ENCODE results near the gene LRRC75B.
"Not testable (repeated sequence)": the region's sequence is repeated elsewhere in the genome, so short reads cannot be mapped to it uniquely, and the experiment has no call there.

LRRC75B gene

DNA sequence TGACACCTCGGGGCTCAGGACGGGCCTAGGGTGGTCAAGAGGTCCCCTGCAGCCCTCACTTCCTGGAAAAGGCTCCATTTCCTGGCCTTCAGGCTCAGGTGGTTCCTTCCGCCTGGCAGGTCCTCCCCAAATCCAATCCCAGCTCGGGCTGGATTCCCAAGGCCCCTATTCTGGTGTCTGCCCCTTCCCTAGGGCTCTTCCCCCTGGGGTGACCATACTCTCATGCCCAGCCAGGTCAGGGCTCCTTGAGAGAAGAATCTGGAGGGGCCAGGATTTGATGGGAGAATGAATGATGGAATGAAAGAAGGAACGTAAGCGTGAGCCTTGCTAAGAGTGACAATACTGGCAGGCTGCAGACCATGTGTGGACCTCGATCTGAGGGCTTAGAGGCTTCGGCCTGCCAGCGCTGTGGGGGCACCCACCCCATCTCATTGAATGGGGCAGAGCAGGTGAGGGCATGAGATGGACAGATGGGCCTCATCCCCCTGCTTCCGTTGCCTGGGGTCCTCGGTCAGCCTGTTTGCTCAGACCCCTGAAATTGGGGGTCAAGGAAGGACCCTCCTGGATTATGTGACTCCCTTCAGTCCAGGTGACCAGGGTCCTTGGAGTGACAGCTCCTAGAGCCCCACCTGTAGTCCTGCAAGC lies 9.4 kb upstream of the LRRC75B start:
- not testable (repeated sequence) for DNase-seq (ENCODE audit: low read depth, low spot score)

DNA sequence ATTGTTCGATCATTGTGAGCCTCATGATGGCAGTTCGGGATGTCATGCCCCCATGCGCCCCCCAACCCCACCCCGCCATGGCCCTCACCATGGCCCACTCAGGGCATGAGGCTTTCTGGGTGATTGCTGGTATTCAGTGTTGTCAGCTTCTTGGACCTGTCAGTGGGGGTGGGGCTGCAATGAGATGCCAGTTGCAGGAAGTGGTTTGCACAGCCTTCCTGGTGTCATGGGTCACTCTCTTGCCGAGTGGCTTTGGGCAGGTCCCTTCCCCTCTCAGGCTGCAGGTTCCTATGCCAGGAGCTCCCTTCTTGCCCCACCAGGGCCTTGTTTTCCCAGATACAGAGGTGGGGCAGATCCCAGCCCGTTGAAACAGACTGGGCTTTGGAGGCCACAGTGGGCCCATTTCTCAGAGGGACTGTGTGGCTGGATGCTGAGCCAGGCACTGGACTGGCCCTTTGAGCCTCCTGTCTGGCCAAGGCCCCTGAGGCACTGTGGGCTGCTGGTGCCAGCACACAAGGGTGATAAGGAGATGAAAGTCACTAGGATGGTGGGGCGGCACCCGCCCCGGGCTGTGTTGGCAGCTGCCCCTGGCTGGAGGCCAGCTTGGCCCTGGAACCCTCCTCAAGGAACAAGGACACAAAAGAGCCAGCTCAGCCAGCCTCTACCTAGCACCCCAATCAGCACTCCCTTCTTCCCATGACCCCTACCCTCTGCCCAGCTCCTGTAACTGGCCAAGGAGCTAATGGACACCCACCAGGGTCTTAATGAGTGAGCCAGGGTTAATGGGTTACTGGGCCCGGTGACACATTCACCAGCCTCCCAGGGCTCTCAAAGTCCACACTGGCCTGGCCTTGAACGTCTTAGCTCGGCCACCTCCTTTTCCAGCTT lies 8.6 kb upstream of the LRRC75B start:
- no peak for DNase-seq (ENCODE audit: low read depth, low spot score)

DNA sequence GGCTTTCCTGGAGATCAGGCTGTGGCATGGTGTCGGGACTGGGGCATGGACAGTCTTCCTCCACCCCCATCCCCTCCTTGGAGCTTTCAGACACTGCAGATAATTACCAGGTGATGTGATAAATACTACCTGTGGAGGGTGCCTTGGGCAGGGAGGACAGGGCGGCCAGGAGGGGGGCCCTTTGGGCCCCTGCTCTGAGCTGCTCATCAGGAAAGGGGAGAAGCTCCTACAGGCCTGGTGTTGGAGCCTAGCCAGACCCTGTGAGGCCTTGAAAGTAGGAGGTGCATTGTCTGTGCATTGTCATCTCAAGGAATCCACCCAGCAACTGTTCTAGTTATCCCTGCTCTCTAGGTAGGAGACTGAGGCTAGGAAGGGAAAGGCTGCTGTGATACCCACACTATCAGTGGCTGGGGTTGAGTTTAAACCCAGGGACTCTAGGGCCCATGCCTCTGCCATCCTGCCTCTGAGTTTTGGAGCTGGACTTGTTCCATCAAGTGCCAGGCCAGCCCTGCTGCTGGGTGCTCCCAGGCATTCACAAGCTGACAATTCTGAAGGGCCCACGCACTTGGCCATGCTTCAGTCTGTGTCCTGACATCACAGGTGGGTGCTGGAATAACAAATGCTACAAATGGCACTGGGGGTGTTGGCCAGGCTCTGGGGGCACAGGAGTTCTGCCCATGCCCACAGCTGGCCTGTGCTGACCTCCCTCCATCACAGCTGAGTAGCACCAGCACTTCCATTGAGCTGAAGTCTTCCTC lies 7.3 kb upstream of the LRRC75B start:
- DNase-seq (ENCODE audit: low read depth, low spot score), result not testable (repeated sequence)

DNA sequence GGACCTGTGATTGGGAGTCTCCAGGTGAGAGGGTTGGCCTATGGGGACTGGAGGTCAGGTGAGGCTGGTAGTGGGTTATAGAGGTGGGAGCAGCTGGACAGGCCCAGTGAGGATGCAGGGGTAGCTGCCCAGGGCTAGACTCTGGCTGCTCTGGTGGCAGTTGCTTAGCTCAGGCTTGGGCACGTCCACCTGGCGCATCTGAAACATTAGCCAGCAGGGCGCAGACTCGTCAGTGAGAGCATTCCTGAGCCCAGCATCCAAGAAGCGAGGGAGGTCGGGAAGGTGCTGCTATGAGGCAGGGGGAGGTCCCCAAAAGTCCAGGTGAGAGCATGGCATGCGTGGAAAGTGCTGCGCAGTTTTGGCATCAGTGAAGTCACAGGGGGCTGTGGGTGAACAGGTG lies 6.6 kb upstream of the LRRC75B start:
- DNase-seq (ENCODE audit: low read depth, low spot score), result no peak

DNA sequence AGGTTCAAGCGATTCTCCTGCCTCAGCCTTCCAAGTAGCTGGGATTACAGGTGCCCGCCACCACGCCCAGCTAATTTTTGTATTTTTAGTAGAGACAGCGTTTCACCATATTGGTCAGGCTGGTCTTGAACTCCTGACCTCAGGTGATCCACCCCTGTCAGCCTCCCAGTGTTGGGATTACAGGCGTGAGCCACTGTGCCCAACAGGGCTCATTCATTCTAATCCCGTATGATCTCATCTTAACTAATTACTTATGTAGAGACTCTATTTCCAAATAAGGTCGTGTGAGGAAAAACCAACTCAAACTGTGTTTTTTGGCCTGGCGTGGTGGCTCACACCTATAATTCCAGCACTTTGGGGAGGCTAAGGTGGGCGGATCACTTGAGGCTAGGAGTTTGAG lies 4.2 kb upstream of the LRRC75B start:
- not testable (repeated sequence) for DNase-seq (ENCODE audit: low read depth, low spot score)

DNA sequence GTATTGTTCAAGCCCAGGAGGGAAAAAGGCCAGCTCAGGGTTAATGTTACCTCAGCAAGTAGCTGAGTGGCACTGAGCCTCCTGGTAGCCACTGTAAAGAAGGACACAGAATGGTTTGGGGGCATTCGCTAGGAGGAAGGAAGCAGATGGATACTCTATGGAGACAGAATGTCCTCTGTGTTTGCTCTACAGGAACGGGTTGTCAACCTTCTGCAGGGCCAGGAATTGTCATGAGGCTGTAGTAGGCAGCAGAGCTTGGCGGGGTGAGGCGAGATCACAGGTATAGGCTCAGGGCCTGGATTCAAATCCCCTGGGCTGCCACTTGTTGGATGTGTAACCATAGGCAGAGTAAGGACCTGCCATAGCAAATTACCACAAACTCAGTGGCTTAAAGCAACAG lies 3.0 kb upstream of the LRRC75B start:
- DNase-seq (ENCODE audit: low read depth, low spot score), result no peak

DNA sequence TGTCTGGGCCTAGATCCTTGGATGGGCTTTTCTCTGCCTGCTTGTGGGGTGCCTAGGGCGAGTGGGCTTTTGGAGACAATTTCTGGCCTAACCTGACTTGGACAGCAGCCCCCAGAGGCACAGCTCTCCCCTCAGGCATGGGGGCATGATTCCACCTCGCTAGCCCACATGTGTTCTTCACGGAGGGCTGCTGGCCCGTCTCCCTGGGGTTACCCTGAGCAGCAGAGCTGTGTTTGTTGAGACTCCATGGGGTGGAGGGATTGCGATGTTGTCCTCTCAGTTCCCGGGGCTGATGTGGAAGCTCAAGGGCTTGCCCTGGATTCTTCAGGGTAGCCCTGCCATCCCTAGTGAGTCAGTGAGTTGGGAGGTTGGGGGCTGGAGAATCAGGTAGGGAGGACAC lies 2.4 kb upstream of the LRRC75B start:
- no peak for DNase-seq (ENCODE audit: low read depth, low spot score)

DNA sequence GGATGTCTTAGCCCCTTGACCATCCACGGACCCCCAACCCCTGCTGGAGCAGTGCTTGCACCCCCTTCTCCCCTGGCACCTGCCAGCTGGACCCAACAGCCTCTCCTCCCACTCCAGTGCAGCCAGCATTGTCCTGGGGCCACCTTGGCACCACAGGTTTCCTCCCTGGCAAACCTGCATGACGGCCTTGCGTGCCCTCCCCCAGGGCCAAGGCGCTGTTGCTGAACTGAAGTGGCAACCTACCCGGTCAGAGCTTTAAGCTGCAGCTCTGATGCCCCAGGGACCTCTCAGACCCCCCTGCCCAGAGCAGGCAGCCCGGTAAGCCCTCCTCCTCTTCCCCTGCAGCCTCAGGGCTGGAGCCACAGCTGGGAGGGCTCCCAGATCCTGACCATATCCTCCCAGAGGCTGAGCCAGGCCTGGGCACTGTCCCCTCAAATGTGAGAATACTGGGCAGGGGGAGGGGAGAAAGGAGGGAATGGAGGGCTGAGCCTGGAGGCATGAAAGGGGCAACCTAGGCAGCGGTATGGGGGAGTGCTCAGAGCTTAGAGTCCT lies 1.8 kb upstream of the LRRC75B start:
- DNase-seq (ENCODE audit: low read depth, low spot score), result peak; percentile 27

DNA sequence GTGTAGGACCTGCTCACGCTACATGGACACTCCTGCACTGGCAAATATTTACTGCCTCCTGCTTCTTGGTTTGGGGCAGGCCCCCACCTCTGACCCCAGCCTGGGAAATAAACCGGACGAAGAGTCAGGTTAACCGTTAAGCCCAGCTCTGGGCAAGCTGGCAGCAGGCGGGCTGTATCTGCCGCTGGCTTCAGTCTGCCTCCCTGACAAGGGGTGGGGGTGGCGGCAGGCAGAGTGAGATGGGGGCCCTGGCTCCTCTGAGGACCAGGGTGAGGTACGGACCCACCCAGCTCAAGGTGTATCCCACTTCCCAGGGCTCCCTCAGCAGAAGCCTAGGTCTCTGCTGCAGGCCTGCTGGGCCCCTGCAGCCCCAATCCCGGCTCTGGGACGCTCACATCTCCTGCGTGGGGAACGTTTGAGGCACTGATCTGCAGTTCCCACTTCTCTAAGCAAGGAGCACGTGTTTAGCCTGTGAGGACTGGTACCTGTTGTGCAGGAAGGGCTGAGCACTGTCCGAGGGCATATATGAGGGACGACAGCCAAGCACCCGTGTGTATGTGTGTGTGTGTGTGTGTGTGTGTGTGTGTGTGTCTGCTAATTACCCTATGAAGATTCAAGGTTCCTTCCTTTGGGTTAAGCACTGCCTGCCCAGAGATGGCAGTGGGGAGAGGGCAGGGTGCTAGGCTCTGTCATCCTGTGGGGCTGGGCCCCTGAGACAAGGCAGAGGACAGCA lies 1.1 kb upstream of the LRRC75B start:
- DNase-seq (ENCODE audit: low read depth, low spot score), result no peak

DNA sequence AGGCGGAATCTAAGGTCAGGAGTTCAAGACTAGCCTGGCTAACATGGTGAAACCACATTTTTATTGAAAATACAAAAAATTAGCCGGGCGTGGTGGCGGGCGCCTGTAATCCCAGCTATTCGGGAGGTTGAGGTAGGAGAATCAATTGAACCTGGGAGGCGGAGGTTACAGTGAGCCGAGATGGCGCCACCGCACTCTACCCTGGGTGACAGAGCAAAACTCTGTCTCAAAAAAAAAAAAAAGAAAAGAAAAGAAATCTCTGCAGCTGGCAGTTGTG lies 624 bp upstream of the LRRC75B start:
- not testable (repeated sequence) for DNase-seq (ENCODE audit: low read depth, low spot score)

DNA sequence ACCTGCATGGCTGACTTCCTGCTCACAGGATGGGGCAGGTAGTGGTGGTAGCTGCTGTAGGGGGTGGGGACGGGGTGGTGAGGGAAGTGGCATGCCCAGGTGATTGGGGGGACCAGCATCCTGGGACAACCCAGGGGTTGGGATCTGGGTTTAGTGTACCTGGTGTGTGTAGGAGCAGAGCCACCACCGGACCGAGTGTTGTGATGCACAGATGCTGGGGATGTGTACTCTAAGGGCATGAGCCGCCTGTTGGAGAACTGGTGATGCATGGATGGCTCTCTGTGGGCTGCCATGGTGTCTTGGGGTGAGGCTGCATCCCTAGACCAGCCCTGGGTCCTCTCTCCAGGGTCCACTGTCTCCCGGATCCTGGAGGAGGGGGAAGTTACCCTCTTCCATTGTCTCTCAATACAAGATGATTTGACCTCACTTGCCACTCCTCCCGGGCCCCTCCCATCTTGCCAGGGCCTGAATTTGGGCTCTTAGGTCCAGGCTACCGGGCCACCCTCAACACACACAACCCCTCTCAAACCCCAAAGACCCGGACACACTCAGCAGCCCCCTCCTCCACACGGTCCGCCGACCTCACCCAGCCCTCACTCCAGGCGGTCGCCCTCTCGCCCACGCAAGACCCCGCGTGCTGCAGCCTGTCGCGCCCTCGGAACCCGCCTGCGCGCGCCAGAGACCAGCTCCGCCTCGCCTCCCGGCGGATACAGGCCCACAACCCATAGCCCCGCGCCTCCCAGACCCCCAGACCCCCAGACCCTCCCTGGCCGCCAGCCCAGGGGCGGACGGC lies 619 bp downstream of the LRRC75B start:
- peak; percentile 39 for DNase-seq (ENCODE audit: low read depth, low spot score)

DNA sequence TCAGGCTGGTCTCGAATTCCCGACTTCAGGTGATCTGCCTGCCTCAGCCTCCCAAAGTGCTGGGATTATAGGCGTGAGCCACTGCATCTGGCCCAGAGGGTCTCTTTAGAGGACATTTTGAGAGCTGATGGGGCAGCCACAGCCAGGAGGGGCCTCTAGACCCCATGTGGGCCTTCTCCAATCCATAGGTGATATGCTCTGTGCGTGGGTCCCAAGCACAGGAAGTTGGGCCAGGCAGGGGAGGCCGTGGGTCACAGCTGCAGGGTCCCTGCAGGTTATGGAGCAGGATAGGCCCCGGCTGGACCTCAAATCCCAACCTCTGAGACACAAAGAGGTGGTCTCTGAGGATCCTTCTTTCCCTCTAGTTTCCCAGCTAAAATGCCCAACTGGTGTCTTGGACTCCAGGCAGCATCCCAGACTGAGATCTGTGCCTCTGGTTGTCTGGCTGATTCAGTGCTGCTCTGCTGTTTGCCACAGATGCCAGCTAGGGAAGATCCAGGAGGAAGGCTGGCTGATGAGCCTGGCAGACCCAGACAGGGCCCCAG lies 1.5 kb downstream of the LRRC75B start:
- no peak for DNase-seq (ENCODE audit: low read depth, low spot score)

DNA sequence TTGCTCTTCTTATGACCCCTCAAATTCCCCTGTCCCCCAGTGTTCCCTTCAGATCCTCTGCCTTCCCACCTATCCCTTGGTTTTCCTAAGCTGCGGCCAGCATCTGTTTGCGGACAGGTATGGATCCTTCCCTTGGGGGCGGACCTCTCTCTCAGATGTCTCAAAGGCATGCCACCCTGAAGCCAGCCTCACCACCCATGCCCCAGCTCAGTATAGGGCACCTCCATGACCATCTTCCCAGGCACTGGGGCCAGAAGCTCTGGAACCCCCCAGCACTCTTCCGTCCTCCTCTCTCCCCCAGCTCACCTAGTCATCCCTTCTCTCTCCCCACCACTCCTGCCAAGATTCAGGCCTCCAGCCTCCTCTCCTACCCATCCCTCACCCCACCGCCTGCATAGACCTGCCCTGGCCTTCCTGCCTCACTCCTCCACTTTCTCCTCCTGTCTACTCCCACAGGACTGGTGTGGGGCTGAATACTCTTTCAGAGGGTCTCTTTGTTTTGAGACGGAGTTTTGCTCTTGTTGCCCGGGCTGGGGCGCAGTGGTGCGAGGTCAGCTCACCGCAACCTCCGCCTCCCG lies 2.2 kb downstream of the LRRC75B start:
- no peak for DNase-seq (ENCODE audit: low read depth, low spot score)

DNA sequence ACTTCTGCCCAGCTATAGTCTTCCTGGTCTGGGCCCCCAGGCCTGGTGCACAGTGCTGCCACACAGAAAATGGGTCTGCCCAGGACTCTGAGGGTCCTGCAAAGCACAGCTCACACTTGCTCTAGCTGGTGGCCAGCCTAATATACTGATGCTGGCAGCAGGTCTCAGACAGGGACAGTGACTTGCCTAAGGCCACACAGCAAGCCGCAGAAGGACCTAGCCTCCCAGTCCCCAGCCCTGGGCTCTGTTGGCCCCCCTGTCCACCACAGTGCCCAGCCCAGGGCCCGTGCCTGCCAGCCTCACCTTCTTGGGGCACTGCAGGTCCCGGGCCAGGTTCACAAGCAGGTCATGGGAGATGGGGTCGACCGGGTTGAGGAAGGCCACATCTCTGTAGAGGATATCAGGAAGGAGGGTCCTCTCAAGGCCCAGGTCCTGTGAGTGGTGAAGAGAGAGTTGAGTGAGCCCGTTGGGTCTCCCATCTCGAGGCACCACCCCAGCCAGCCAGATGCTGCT lies 3.3 kb downstream of the LRRC75B start:
- no peak for DNase-seq (ENCODE audit: low read depth, low spot score)

DNA sequence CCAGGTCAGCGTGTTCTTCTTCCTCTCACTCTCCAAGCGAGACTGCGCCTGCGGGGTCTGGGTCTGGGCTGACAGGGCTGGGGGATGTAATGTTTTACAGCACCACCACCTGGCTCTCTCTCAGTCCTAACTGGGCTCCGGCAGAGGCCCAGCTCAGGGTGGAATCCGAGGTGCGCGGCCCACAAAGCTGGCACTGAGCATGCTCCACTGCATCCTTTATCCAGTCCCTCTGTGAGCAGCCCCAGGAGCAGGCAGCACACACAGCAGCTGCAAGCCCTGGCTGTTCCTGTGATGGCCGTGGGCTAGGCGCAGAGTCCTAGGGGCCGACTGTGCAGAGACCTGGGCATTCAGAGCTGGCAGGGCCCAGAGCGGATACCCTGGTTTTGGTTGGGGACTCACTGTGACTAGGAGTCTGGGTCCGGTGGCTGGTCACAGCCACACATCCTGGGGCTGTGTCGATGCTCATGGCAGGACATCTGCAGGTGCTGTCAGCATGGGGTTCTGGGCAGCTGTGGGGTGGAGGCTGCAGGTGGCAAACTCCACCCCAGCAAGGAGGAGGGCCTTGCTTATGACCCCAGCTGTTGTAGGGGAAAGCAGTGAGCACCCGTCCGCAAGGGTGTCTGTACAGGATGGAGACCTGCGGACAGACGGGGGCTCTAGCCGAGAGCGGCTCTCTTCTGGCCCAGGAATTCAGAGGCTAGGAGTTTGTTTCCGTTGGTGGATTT lies 4.0 kb downstream of the LRRC75B start:
- no peak for DNase-seq (ENCODE audit: low read depth, low spot score)

DNA sequence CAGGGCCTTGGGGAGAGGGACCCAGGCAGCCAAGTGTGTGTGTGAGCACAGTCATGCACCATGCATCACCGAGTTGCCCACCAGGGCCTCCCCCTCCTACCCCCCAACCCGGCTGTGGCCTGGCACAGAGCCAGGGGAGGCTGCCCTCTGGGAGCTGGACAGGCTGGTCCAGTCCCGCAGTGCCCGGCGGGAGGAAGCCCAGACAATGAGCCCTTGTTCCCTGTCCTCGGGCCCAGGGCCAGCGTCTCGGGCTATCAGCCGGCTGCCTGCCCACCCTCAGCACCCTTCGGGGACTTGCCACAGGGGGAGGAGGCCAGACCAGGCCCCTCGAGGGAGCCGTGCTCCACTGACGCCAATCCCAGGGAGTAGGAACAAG lies 4.5 kb downstream of the LRRC75B start:
- no peak for DNase-seq (ENCODE audit: low read depth, low spot score)

DNA sequence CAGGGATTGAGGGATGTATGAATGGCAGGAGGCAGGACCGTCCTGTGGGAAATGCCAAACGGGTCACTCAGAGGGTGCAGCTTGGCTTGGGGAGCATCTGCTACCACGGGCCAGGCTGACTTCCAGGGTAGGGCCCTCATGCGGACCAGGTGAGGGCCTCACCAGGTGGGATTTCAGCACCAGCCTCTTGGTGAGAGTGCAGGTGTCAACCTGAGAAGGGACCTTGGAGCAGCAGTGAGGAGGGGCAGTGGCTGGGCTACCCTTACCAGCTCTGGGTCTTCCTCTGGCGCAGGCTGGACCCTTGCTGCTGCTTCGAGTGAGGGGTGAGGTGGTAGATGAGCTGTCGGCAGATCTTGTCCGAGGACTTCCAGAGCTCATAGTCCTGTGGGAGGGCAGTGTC lies 4.9 kb downstream of the LRRC75B start:
- DNase-seq (ENCODE audit: low read depth, low spot score), result no peak

DNA sequence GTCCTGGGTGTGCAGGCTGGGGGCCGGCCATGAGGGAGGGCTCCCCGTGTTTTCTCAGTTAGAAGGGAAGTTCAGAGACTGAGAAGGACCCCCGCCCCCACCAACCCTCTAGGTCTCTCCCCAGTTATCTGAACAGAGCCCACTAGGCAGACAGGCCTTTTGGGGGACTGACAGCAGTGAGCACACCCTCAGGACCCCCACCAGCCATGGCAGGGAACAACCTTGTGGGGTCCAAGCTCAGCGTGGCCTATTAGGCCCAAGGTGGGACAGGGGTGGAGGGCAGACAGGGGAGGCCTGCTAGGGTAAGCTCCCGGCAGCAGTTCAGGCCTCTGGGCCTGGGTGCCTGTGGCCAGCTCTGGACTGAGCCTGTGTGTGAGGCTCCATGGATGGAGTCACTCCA lies 5.6 kb downstream of the LRRC75B start:
- no peak for DNase-seq (ENCODE audit: low read depth, low spot score)

DNA sequence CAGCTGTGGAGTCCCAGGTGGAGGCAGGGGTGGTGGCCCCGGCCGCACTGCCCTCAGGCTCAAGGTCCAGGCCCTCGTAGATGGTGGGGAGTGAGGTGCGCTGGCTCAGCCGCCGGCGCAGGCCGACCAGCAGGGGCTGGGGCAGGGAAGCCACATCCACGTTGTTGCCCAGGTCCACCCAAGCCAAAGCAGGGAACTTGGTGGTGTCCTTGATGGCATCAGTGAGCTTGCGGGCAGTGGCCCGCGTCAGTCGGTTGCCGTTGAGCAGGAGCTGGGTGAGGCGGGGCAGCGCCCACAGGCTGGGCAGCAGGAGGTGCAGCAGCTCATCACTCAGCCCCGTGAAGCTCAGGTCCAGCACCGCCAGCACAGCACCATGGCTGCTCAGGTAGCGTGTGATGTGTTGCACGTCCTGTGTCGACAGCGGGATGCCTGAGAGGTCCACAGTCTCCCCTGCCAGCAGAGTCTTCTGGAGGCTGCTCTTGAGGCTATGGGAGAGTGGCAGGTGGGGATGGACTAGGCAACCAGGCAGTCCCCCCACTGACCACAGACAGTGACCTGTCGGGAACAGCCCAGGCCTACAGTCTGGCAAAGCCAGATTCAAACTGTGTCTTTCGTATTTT lies 6.8 kb downstream of the LRRC75B start:
- no peak for DNase-seq (ENCODE audit: low read depth, low spot score)
